ENCODE data around the gene RIMS1. TPM values are rescaled to one million over a fixed set of nuclear protein-coding genes. Genes with fewer than 3 reads are reported as not detected.

Gene RIMS1
- total RNA-seq, 2 donors from 2014 or later = 3.5 to 5.7 TPM

DNA sequence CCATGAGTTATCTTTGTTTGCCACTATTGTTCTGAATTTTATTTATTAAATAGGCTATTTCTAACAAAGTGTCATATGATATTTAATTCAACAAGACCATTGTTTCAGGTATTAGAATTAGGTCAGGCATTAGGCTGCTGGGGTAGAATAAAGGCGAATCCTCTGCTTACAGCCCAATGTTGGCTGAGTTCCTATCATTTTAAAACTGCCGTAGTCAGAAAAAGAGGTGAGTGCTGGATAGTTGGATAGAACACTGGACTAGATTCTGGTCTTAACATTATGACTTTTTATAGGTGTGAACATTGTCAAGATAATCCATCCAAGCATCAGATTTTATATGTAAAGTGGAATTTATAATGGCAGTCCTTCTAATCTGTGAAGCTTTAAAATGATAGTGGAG, 6.3 kb downstream of the RIMS1 start:
- Histone ChIP-seq H3K9me3 (no peaks in the 10 kb centered on the region), H3K27me3 (replicated peaks; ENCODE audit: insufficient read depth) (no peaks in the 10 kb centered on the region), H3K36me3 (no peaks in the 10 kb centered on the region), H3K4me1 (ENCODE audit: control insufficient read depth in 1 of 2, low read depth in 2 of 2) (no peaks in the 10 kb centered on the region), H3K4me3 (no peak overlapping the region), H3K27ac (no peak overlapping the region)
- TF ChIP-seq CTCF (IDR thresholded peaks at IDR 0.05) = no peak
- DNase-seq (ENCODE audit: low spot score) (no peak), ATAC-seq (ENCODE audit: insufficient number of reproducible peaks, low FRiP score, low read depth) (no peak)

DNA sequence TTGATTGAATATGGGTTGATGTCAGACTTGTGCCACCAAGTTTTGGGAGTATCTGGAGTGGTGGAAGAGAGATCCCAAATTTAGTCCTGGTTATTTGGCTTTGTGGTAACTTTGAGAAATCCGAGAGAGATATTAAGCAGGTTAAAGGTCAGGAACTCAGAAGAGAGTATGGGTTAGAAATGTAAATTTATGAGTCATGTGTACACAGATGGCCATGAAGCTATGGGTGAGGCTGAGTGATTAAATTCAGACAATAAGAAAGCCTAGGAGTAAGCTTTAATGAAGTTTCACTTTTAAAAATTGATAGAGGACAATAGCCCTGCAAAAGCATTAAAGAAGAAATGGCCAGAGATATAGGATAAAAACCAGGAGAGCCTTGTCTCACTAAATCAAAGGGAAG, 14.3 kb downstream of the RIMS1 start:
- no peaks in the 10 kb centered on the region for H3K9me3 ChIP-seq
- no peak overlapping the region for H3K4me3 ChIP-seq
- no peaks in the 10 kb centered on the region for H3K36me3 ChIP-seq
- ATAC-seq (ENCODE audit: insufficient number of reproducible peaks, low FRiP score, low read depth) = no peak
- H3K27ac ChIP-seq = no peak overlapping the region
- H3K4me1 ChIP-seq (ENCODE audit: control insufficient read depth in 1 of 2, low read depth in 2 of 2) = no peaks in the 10 kb centered on the region
- DNase-seq (ENCODE audit: low spot score) = no peak
- no peak for TF ChIP-seq CTCF (IDR thresholded peaks at IDR 0.05)
- no peaks in the 10 kb centered on the region for H3K27me3 ChIP-seq (replicated peaks; ENCODE audit: insufficient read depth)

GRCh38 chr6:71902261-71902660, 15.9 kb downstream of the RIMS1 start:
- DNase-seq (ENCODE audit: low spot score) (no peak), ATAC-seq (ENCODE audit: insufficient number of reproducible peaks, low FRiP score, low read depth) (no peak)
- Histone ChIP-seq H3K27me3 (replicated peaks; ENCODE audit: insufficient read depth) (no peaks in the 10 kb centered on the region), H3K9me3 (no peaks in the 10 kb centered on the region), H3K27ac (no peak overlapping the region), H3K36me3 (no peaks in the 10 kb centered on the region), H3K4me3 (no peak overlapping the region), H3K4me1 (ENCODE audit: control insufficient read depth in 1 of 2, low read depth in 2 of 2) (no peaks in the 10 kb centered on the region)
- no peak for TF ChIP-seq CTCF (IDR thresholded peaks at IDR 0.05)

- no peak for ATAC-seq (ENCODE audit: insufficient number of reproducible peaks, low FRiP score, low read depth)
- no peak for DNase-seq (ENCODE audit: low spot score)
- Histone ChIP-seq H3K36me3 (no peaks in the 10 kb centered on the region), H3K4me3 (no peak overlapping the region), H3K9me3 (no peaks in the 10 kb centered on the region), H3K27ac (no peak overlapping the region), H3K27me3 (replicated peaks; ENCODE audit: insufficient read depth) (no peaks in the 10 kb centered on the region), H3K4me1 (ENCODE audit: control insufficient read depth in 1 of 2, low read depth in 2 of 2) (no peaks in the 10 kb centered on the region)
- TF ChIP-seq CTCF (IDR thresholded peaks at IDR 0.05) = no peak
Observed at GRCh38 chr6:71906813-71907212, 20.5 kb downstream of the RIMS1 start.

GRCh38 chr6:71908162-71908765, 21.9 kb downstream of the RIMS1 start:
- TF ChIP-seq CTCF (IDR thresholded peaks at IDR 0.05) = no peak
- Histone ChIP-seq H3K27ac (no peak overlapping the region), H3K9me3 (no peaks in the 10 kb centered on the region), H3K4me1 (ENCODE audit: control insufficient read depth in 1 of 2, low read depth in 2 of 2) (no peaks in the 10 kb centered on the region), H3K36me3 (no peaks in the 10 kb centered on the region), H3K27me3 (replicated peaks; ENCODE audit: insufficient read depth) (no peaks in the 10 kb centered on the region), H3K4me3 (no peak overlapping the region)
- DNase-seq (ENCODE audit: low spot score) (no peak), ATAC-seq (ENCODE audit: insufficient number of reproducible peaks, low FRiP score, low read depth) (no peak)
